ENCODE measurements around the gene FAM151A.

The FAM151A gene

GRCh38 chr1:54575605-54576290 is 47.6 kb downstream of the FAM151A start:
- no peak for DNase-seq

GRCh38 chr1:54575161-54575560 is 48.2 kb downstream of the FAM151A start:
- DNase-seq = no peak

GRCh38 chr1:54574158-54574778 is 49.1 kb downstream of the FAM151A start:
- DNase-seq = no peak

- DNase-seq = no peak
These were observed 50.8 kb downstream of the FAM151A start for GRCh38 chr1:54572542-54572850.

- DNase-seq = no peak
These were observed 51.4 kb downstream of the FAM151A start for GRCh38 chr1:54571803-54572541.

- DNase-seq = peak; percentile 30
These were observed 52.0 kb downstream of the FAM151A start for GRCh38 chr1:54571326-54571725.

GRCh38 chr1:54570161-54570560 is 53.2 kb downstream of the FAM151A start:
- DNase-seq = no peak

GRCh38 chr1:54569339-54569738 is 54.0 kb downstream of the FAM151A start:
- DNase-seq = no peak

- DNase-seq = no peak
These were observed 55.4 kb downstream of the FAM151A start for GRCh38 chr1:54567961-54568360.

- DNase-seq = no peak
These were observed 56.7 kb downstream of the FAM151A start for GRCh38 chr1:54566438-54567141.

- DNase-seq = no peak
These were observed 58.2 kb downstream of the FAM151A start for GRCh38 chr1:54565113-54565501.

- peak; percentile 92 for DNase-seq
These were observed 58.8 kb downstream of the FAM151A start for GRCh38 chr1:54564312-54565112.

GRCh38 chr1:54559771-54560231 is 63.5 kb downstream of the FAM151A start:
- peak; percentile 2 for DNase-seq
